GM19328 (cell line): Measurements from ENCODE around the gene ULK4.
"Not testable (repeated sequence)": the region's sequence is repeated elsewhere in the genome, so short reads cannot be mapped to it uniquely, and the experiment has no call there.

Source experiments
- ATAC-seq: cut with Tn5 transposase; IDR thresholded peaks from one replicate; pipeline ENCODE4 v1.9.1; 2021; ENCODE audit warnings: mild to moderate bottlenecking, moderate library complexity; ENCODE audit not compliant: unreplicated experiment

Gene ULK4

GRCh38 chr3:41695806-41696205, 266.1 kb downstream of the ULK4 start:
- ATAC-seq, result not testable (repeated sequence)

GRCh38 chr3:41693799-41694198, 268.1 kb downstream of the ULK4 start:
- ATAC-seq, result no peak

DNA sequence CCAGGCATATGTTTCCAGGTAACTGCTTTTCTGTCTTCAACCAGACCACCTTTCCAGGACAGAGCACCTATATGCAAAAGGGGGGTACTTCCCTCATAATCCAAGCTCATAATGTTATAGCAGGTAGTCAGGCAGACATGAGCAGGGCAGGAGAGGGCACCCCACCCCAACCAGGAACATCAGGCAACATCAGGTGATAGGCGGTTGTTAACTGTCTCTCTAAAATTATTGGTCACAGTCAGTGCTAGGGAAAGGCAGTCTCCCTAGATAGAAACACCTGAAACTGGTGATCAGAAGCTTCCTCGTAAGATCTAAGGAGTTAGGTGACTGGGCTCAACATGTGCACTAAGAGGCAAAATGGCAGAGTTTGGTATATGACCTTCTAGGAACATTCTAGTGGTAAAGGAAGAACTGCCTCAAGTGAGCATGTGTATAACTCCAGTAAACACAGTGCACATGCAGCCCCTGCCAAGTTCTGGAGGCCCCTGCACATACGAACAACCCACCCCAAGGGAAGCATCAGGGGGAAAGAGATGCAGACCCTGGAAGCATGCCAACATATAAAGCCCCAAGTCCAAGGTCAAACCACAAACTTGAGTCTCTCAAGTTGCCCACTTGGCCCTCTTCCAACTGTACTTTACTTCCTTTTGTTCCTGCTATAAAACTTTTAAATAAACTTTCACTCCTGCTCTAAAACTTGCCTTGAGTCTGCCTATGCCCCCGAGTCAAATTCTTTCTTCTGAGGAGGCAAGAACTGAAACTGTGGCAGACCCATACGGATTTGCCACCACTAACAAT, 270.9 kb downstream of the ULK4 start:
- ATAC-seq, result no peak

GRCh38 chr3:41688595-41689380, 273.1 kb downstream of the ULK4 start:
- no peak for ATAC-seq

GRCh38 chr3:41684797-41685735, 276.8 kb downstream of the ULK4 start:
- ATAC-seq, result no peak

DNA sequence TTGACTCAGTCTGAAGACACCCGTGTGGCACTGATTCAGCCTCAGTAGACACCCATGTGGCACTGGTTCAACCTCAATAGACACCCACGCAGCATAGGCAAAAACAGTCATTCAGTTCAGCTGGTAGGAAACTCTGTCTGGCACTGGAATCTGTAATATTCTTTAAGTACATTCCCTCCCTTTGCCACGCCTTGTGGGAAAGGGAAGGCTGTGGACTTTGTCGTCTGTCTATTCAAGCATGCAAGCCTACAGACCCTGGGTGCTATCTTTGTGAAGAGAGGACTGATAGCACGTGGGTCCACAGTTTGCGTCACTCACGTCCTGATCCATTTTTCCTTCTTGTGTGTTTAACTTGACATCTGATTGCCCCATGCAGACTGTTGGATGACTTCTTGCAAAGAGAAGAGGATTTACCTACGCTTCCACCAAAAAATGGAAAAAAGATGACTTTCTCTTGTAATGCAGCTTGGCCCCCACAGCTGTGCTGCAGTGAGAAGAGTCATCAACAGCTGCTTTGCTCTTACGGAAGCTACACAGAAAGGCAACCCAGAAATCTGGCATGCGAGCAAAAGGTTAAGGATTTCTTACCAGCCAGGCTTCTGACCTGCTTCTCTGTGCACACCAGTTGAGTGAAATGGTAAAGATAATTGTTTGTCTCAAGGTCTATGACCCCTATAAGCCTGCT, 278.1 kb downstream of the ULK4 start:
- ATAC-seq, result no peak

DNA sequence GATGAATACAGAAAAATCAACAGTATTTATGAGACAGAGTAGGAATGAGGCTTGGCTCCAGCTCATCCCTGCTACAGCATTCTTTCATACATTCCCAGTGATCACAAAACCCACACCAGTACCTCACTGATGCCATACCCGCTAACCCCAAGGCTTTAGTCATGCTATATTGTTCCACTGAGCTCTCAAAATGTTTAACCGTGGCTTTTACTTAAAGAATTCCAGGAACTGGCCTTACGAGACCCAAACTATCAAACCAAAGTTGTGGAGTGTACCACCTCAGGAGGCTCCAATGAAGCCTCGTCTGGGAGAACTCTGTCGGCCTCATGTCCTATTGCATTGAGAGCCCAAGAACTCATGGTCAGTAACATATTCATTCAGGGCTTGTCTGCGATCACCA, 278.9 kb downstream of the ULK4 start:
- ATAC-seq, result no peak

GRCh38 chr3:41682382-41682781, 279.5 kb downstream of the ULK4 start:
- ATAC-seq, result no peak

DNA sequence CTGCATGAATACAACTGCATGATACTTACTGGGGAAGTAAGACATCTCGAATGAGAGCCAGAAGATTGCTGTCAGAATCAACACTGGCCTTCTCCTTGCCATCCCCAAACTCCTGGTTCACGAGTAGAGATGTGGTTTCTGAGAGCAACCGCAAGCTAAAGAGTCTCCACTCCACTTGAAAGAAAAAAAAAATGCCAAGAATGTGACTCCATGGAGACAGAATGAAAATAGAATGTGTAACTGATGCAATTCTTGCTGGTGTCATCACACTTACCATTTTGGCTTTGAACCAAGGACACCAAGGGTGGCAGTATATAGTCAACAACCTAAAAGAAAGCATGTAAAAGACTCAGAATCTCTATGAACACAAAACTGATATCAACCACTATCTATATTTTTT, 280.4 kb downstream of the ULK4 start:
- no peak for ATAC-seq

DNA sequence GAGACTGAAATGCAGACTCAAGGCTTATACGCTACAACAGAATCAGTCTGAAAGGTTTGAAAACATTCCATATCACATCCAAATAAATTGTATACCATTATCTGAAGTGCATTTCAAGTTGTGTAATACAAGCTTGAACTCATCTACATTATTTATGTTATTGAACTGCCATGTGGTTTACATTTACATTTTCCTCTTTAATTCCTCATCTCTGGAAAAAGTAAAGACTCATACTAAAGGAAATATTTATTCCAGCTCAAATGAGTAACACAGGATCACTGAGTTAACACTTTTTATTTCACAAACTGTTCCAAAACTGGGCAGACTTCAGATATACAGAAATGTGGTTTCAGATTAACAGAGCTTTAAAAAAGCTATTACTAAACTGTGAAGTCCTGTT, 282.5 kb downstream of the ULK4 start:
- no peak for ATAC-seq

- ATAC-seq, result not testable (repeated sequence)
Measured at GRCh38 chr3:41675102-41675501, 286.8 kb downstream of the ULK4 start.

DNA sequence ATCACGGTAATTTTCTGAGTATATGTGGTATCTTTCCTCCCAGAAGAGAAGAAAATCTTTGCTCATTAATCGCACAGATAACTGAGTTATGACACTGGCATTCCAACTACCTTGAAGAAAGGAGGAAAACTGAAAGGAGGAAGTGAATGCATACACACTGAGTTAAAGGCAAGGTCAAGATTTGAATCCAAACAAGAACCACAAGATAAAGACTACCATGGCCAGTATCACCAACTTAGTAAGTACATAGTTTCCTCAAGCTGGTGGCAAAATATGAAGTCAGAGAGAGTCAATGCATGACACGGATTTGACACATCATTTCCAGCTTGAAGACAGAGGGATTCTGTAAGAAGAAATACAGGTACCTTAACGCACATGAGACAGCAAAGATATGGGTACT, 287.5 kb downstream of the ULK4 start:
- ATAC-seq, result no peak

GRCh38 chr3:41673650-41674049, 288.3 kb downstream of the ULK4 start:
- ATAC-seq, result no peak

- no peak for ATAC-seq
Measured at GRCh38 chr3:41668379-41668778, 293.5 kb downstream of the ULK4 start.

GRCh38 chr3:41662288-41662687, 299.6 kb downstream of the ULK4 start:
- ATAC-seq, result no peak

DNA sequence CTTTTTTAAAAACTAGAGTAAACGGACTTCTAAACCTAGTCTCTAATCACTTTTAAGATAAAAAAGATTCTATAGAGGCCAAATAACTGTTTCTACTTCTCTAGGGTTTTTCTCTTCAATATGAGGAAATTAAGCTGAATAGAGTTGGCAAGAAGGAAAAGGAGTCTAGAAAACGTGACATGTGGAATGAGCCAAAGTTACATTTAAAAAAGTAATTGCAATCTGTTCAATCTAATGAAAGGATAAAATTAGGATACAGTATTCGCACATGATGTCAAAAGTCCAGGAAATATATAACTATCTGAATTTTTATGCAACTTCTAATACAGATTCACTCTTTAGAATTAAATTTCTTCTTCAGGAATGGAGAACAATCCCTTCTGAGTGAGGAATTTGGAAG, 300.1 kb downstream of the ULK4 start:
- no peak for ATAC-seq

DNA sequence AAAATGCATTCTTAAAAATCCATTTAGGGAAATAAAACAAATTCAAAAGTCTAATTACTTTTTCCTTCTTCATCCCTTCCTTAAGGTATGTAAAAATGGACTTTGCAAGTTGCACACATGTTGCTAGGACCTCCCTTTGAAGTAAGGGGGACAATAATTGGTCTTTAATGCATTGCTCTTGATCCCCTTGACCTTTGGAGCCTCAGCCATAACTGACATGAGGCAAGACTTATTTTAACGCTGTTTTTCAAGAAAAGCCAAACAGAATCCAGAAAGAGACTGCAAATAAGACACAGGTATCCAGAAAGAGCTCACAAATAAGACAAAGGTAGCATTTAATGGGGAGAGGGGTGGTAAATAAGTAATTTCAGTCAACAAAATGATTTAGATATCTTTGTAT, 301.4 kb downstream of the ULK4 start:
- ATAC-seq, result no peak

GRCh38 chr3:41653571-41654239, 308.2 kb downstream of the ULK4 start:
- no peak for ATAC-seq

- ATAC-seq, result no peak
Measured at GRCh38 chr3:41652931-41653330, 309.0 kb downstream of the ULK4 start.

GRCh38 chr3:41652506-41652905, 309.4 kb downstream of the ULK4 start:
- no peak for ATAC-seq
